Measurements from ENCODE around the gene LMAN2. TPM values are rescaled to one million over a fixed set of nuclear protein-coding genes. Genes with fewer than 3 reads are reported as not detected.

Gene LMAN2
- total RNA-seq, 1 experiment from 2014 or later, result 128 TPM

DNA sequence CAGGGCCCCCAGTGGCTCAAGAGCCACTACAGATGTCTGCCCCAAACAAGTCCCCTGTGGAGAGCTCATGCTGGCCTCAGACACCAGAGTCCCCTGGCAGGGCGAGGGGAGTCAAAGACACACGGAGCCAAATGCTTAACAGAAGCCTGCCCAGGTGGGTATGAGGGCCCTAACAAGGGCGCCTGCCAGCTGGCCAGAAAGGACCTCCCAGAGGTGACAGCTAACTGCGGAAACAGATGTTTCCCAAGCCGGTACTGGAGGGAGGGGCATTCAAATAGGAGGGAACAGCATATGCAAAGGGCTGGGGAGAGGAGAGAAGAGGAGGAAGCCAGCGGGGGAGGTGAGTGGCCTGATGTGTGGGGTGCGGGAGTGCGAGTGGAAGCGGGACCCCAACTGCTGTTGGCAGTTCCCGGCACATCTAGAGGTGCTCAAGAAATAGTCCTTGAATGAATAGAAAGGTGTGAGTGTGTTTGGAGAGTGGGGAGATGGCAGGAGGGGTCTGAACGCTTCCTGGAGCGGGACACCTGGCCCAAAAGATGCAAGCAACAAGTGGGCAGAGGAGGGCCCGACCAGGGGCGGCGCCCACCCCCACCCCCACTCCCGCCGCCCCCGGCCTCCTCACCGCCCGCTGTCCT lies 40.6 kb downstream of the LMAN2 start:
- ChIA-PET RAD21 (ENCODE audit: low non-redundant PET in 1 of 2, low total read pairs in 2 of 2, uncharacterized antibody in 2 of 2, unreplicated experiment in 2 of 2) (interaction anchor here in 1 of 2 experiments (1.0 kb wide), 1 partner anchor 79 kb away, joined by 3 read pairs; no protein-coding TSS in a partner anchor), CTCF (interaction anchor here (1.0 to 2.3 kb wide), 10 partner anchors 10 to 201 kb away, joined by 3 to 17 read pairs (median 6); partner anchors contain the start of genes DBN1 and LMAN2), POLR2A (interaction anchor here (1.2 to 1.6 kb wide), 2 partner anchors 41 to 60 kb away, joined by 4 to 6 read pairs; partner anchors contain the start of gene LMAN2)
- peak overlapping the region; percentile 34 for H3K27ac ChIP-seq (ENCODE audit: low read depth, low read length)
- H3K4me1 ChIP-seq (ENCODE audit: control insufficient read depth in 1 of 2, insufficient read depth in 2 of 2, low read length in 2 of 2), result peaks cover 18 to 46% of the 10 kb centered on the region in 2 experiments
- H3K27me3 ChIP-seq (ENCODE audit: insufficient read depth, low read length), result no peaks in the 10 kb centered on the region
- peaks cover 3% of the 10 kb centered on the region for H3K79me2 ChIP-seq (ENCODE audit: insufficient read depth, low read length)
- H3K4me2 ChIP-seq (ENCODE audit: low read length), result peak overlapping the region; percentile 79
- ATAC-seq (no peak), DNase-seq (ENCODE audit: low read depth, low spot score) (no peak)
- no peak overlapping the region for H2AFZ ChIP-seq (ENCODE audit: low read depth, low read length, poor library complexity, severe bottlenecking)
- intact Hi-C loops (cut with micrococcal nuclease), result loop anchor here (1.0 to 5.0 kb wide), 2 partner anchors 145 to 186 kb away; partner anchors contain the start of gene PDLIM7
- BruUV-seq (replicated peaks), result no TSS peak
- H4K20me1 ChIP-seq (ENCODE audit: insufficient read depth), result peaks cover 2% of the 10 kb centered on the region; the same call in 1 of the 2 replicates
- peaks cover 3 to 8% of the 10 kb centered on the region in 2 experiments; a peak in 2 of 4 replicates for H3K36me3 ChIP-seq (ENCODE audit: control insufficient read depth in 1 of 2, insufficient read depth in 2 of 2, low read length in 2 of 2)
- no peaks in the 10 kb centered on the region for H3K9me2 ChIP-seq (ENCODE audit: insufficient read depth)
- H3K9ac ChIP-seq (ENCODE audit: low read length), result peak overlapping the region; percentile 87
- H3K9me3 ChIP-seq (ENCODE audit: control insufficient read depth in 1 of 2, insufficient read depth in 1 of 2, low read depth in 1 of 2, low read length in 2 of 2), result no peaks in the 10 kb centered on the region
- H3K4me3 ChIP-seq (replicated peaks in 1 of 2; ENCODE audit: low read depth in 1 of 2, low read length in 2 of 2), result peak overlapping the region; percentile 82 to 87
- TF ChIP-seq, protein P1, sequence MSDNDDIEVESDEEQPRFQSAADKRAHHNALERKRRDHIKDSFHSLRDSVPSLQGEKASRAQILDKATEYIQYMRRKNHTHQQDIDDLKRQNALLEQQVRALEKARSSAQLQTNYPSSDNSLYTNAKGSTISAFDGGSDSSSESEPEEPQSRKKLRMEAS (IDR thresholded peaks at IDR 0.05), result no peak
- TF ChIP-seq, protein P2, sequence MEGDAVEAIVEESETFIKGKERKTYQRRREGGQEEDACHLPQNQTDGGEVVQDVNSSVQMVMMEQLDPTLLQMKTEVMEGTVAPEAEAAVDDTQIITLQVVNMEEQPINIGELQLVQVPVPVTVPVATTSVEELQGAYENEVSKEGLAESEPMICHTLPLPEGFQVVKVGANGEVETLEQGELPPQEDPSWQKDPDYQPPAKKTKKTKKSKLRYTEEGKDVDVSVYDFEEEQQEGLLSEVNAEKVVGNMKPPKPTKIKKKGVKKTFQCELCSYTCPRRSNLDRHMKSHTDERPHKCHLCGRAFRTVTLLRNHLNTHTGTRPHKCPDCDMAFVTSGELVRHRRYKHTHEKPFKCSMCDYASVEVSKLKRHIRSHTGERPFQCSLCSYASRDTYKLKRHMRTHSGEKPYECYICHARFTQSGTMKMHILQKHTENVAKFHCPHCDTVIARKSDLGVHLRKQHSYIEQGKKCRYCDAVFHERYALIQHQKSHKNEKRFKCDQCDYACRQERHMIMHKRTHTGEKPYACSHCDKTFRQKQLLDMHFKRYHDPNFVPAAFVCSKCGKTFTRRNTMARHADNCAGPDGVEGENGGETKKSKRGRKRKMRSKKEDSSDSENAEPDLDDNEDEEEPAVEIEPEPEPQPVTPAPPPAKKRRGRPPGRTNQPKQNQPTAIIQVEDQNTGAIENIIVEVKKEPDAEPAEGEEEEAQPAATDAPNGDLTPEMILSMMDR (IDR thresholded peaks at IDR 0.05 in 2 of 3, conservative IDR thresholded peaks at IDR 0.05 in 1 of 3; ENCODE audit: borderline replicate concordance in 1 of 3, insufficient read depth in 1 of 3, low read depth in 2 of 3, low read length in 2 of 3), result no peak
- TF ChIP-seq, protein P3, sequence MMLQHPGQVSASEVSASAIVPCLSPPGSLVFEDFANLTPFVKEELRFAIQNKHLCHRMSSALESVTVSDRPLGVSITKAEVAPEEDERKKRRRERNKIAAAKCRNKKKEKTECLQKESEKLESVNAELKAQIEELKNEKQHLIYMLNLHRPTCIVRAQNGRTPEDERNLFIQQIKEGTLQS (IDR thresholded peaks at IDR 0.05), result no peak
- no peak for TF ChIP-seq FOSL1 (IDR thresholded peaks at IDR 0.05; ENCODE audit: low read depth)
- TF ChIP-seq REST (IDR thresholded peaks at IDR 0.05; ENCODE audit: low read depth), result no peak
- TF ChIP-seq POLR2A (IDR thresholded peaks at IDR 0.05; ENCODE audit: borderline replicate concordance, extremely low read depth, insufficient read depth, insufficient read length), result no peak
- no peak for TF ChIP-seq YY1 (IDR thresholded peaks at IDR 0.05; ENCODE audit: extremely low read depth, insufficient replicate concordance, low read depth, low read length)
- TF ChIP-seq CEBPB (IDR thresholded peaks at IDR 0.05; ENCODE audit: low read depth), result no peak
